GM18870 (cell line): ENCODE data around the gene TMEM271.
"Not testable (repeated sequence)": the region's sequence is repeated elsewhere in the genome, so short reads cannot be mapped to it uniquely, and the experiment has no call there.

Experiments
- ATAC-seq: cut with Tn5 transposase; IDR thresholded peaks from one replicate; pipeline ENCODE4 v1.9.1; 2021; ENCODE audit warnings: moderate library complexity; ENCODE audit not compliant: unreplicated experiment

The TMEM271 gene

DNA sequence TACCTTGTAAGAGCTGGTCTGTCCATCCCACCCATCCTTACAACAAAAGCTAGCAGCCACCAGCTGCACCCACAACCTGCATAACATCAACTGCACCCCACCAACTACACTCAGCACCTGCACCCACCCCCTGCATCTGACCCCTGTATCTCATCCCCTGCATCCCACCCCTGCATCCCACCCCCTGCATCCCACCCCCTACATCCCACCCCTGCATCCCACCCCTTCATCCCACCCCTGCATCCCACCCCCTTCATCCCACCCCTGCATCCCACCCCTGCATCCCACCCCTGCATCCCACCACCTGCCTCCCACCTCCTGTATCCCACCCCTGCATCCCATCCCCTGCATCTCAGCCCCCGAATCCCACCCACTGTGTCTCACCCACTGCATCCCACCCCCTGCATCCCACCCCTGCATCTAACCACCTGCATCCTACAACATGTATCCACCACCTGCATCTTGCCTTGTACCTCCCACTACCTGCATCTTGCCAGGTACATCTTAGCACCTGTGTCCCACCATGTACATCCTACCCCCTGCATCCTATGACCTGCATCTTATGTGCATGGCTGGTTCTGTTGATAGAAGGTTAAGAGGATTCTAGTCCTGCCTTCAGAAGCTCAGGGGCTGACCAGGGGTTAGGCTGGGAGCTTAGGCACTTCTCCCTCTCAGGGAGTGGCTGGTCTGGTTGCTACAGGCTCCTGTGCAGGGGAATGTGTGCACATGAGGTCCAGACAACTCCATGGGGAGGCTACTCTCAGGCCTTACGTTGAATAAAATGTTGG is 9.4 kb downstream of the TMEM271 start:
- ATAC-seq, result no peak

DNA sequence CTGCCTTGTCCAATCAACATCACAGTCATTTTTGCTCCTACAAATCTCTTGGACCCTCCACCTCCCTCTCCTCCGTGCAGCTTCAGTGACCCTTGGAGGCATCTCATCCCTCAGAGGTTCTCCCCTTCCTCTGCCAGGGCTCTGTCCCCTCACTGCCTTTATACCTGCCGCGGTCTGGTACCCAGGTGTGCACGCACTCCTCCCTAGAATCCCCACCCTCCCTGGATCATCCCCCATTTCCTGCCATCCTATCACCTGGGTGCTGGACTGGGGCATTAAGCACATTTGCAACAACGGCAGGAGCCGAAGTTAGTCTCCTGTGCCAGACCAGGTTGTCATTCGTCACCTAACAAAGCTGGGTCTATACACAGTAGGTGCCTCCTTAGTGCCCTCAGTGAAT is 10.1 kb downstream of the TMEM271 start:
- no peak for ATAC-seq

DNA sequence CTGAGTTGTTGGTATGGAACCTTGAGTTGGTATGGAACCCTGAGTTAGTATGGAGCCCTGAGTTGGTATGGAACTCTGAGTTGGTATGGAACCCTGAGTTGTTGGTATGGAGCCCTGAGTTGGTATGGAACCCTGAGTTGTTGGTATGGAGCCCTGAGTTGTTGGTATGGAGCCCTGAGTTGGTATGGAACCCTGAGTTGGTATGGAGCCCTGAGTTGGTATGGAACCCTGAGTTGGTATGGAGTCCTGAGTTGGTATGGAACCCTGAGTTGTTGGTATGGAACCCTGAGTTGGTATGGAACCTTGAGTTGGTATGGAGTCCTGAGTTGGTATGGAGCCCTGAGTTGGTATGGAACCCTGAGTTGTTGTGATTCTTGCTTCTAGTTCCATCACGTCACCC is 10.5 kb downstream of the TMEM271 start:
- ATAC-seq, result not testable (repeated sequence)

DNA sequence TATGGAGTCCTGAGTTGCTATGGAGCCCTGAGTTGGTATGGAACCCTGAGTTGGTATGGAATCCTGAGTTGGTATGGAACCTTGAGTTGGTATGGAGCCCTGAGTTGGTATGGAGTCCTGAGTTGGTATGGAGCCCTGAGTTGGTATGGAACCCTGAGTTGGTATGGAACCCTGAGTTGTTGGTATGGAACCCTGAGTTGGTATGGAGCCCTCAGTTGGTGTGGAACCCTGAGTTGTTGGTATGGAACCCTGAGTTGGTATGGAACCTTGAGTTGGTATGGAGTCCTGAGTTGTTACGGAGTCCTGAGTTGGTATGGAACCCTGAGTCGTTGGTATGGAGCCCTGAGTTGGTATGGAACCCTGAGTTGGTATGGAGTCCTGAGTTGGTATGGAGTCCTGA is 13.6 kb downstream of the TMEM271 start:
- not testable (repeated sequence) for ATAC-seq

DNA sequence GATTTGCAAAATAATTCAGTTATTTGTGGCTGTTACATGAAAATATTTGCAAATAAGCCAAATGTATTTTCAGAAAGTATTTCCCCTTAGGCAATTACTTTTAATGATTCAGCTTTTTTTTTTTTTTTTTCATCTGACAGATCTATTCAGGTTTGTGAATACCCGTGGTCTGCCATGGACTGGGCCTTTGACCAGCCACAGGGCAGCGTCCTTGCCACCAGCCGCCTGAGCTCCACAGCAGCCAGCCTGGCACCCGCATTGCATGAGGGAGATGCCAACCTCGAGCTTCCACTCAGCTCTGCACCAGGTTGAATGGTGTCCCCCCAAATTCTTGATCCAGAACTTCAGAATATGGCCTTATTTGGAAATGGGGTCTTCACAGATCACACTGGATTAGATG is 14.7 kb downstream of the TMEM271 start:
- ATAC-seq, result no peak

DNA sequence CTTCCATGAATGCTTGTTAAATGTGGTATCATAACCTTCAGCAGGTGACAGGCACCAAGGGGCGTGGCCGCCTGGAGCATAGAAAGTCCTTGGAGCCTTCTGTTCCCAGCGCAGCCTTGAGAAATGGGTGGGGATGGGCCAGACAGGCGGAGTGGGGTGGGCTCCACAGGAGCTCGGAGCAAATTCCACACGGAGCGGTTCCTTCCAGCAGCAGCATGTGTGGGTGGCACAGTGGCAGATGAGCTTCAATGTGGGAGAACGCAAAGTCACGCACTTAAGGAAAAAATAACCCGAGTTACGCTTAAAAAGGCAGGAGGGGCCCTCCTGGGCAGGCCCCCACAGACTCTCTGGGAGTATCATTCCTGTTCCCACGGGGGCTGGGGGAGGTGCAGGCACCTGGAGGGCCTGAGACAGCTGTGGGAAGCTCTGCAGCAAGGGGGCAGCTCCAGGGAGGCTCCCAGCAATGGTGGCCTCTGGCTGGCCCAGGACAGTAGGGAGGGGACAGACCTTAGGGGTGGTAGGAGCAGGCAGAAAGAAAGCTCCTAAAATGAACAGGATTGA is 15.3 kb downstream of the TMEM271 start:
- no peak for ATAC-seq

DNA sequence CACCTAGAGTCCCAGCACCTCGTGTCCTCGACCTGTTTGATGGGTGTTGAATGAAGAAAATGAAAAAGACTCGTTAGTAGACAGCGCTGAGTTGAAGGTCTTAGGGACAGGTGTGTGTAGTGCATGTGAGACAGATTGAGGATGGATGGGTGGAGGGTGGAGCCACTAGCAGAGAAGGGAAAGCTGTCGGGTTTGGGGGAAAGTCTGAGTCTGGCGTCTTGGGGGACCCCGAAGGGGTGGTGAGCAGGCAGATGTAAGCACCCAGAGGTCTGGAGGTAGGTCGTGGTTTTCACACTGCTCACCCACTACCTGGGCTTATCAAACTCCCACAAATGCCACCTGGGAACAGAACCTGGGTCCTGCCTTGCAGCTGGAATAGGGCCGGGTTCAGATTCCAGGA is 16.0 kb downstream of the TMEM271 start:
- no peak for ATAC-seq

DNA sequence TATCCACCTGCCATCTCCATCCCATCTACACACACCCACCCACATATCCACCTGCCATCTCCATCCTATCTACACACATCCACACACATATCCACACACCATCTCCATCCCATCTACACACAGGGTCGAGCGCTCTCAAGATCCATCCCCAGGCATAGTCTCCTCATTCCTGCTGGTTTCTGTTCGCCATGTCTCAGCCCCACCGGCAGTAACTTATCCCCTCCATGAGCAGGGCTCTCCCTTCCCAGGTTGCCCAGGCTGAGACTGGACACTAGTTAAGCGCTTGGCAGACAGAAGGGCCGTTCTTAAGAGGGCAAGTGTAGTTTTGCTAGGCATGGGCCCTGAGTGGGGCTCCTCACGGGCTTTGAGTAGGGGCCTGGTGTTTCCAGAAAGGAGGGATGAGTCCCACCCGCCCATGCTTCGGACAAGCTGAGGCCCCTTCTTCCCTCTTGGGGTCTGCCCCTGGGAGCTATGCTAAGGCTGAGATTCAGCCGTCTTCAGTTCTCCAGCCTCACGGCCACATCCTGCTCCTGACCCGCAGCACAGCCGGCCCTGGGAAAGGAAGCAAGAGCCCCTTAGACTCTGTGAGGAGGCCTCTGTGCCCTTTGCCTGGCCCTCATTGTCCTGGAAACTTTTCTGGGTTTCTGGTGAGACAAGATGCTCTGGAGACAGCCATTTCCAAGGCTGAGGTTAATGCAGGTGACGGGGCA is 20.4 kb downstream of the TMEM271 start:
- ATAC-seq, result no peak

DNA sequence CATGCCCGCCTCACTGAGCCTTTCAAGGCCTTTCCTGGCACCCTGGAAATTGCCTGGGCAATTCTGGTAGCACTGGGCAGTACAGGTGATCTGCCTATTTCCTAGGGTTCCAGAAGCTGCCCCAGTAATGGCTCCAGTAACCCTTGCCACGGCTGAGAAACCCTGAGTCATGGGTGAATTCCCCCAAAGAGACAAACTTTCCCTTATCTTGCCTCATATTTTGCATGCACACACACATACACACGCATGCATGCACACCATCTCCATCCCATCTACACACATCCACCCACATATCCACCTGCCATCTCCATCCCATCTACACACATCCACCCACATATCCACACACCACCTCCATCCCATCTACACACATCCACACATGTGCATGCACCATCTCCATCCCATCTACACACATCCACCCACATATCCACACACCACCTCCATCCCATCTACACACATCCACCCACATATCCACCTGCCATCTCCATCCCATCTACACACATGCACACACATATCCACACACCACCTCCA is 21.2 kb downstream of the TMEM271 start:
- ATAC-seq, result not testable (repeated sequence)

DNA sequence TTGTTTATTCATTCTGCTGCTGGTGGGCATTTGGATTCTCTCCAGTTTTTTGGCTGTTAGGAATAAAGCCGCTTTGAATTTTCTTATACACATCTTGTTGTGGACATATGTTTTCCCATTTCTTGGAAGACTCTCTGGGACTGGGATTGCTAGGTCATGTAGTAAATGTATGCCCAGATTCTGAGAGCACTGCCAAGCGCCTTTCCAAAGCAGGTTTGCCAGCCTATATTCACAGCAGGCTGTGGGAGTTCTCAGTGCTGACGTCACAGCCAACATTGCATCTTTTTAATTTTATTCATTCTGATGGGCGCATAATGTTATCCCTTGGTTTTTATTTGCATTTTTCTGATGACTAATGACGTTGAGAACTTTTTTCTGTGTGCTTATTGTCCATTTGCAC is 24.1 kb downstream of the TMEM271 start:
- no peak for ATAC-seq

DNA sequence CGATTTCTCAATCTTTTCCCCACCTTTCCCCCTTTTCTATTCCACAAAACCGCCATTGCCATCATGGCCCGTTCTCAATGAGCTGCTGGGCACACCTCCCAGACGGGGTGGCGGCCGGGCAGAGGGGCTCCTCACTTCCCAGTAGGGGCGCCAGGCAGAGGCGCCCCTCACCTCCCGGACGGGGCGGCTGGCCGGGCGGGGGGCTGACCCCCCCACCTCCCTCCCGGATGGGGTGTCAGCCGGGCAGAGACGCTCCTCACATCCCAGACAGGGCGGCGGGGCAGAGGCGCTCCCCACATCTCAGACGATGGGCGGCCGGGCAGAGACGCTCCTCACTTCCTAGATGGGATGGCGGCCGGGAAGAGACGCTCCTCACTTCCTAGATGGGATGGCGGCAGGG is 25.8 kb downstream of the TMEM271 start:
- ATAC-seq, result not testable (repeated sequence)

DNA sequence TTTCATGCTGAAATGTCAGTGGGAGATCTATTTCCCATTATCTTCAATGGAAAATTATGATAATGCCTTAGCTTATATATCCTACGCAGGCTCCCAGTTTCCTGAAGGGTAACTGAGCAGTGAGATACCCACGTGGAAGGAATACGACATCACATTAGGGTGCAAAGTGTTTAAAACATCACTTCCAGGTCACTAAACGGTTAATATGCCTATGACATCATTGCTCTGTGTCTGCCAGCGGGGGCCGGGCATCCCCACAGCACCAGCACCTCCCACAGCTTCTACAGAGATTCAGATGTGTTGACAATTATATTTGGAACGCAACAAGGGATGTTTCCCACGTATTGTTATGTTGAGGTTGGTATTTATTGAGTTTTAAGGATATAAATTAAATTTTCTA is 27.1 kb downstream of the TMEM271 start:
- ATAC-seq, result no peak

DNA sequence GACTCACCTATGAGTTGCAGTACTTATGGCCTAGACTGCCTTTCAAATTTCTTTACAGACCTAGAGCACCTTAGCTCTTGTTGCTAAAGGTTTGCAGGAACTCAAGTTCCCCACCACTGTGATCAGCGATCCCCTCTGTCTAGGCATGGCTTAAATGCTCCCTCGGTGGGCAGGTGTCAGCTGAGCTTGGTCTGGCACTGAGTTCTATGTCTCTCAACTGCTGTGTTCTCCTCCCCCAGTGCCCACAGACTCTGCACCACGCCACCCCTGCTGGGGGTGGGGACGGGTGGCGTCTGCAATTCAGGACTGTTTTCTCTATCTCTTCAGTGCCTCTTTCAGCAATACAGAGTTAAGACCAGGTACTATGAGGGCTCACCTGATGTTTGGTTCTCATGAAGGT is 30.5 kb downstream of the TMEM271 start:
- ATAC-seq, result no peak

DNA sequence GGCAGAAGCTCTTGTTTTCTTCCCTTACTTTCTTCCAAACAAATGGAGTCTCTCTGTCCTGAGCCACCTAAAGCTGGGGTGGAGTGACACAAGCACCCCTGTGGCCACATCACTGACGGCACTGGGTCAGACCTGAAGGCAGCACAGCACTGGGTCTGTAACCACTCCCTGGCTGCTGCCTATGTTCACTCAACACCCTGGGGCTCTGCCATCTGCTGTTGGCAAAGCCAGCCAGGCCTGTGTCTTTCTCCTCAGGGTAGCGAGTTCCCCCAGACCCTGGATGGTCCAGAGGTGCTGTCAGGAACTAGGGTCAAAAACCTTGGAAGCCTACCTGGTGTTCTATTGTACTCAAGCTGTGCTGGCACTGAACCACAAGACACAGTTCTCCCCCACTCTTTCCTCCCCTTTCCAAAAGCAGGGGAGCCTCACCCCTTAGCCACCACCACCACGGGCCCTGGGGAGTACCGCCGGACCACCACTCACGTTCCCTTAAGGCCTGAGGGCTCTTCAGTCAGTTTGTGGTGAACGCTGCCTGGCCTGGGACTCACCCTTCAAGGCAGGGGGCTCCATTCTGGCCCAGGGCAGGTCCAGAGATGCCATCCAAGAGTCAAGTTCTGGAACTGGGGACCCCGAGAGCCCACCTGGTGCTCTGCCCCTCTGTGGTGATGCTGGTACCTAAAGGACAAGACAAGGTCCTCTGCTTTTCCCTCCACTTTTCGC is 31.5 kb downstream of the TMEM271 start:
- no peak for ATAC-seq

DNA sequence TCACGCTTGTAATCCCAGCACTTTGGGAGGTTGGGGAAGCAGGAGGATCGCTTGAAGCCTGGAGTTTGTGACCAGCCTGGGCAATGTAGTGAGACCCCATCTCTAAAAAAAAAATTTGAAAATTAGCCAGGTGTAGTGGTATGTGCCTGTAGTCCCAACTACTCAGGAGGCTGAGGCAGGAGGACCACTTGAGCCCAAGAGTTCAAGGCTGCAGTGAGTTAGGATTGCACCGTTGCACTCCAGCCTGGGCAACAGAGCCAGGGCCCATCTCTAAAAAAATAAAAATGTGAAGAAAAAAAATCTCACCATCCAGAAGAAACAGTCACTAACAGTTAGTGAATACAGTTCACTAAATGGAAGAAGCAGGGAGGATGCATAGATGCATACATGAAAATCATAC is 34.8 kb downstream of the TMEM271 start:
- no peak for ATAC-seq

DNA sequence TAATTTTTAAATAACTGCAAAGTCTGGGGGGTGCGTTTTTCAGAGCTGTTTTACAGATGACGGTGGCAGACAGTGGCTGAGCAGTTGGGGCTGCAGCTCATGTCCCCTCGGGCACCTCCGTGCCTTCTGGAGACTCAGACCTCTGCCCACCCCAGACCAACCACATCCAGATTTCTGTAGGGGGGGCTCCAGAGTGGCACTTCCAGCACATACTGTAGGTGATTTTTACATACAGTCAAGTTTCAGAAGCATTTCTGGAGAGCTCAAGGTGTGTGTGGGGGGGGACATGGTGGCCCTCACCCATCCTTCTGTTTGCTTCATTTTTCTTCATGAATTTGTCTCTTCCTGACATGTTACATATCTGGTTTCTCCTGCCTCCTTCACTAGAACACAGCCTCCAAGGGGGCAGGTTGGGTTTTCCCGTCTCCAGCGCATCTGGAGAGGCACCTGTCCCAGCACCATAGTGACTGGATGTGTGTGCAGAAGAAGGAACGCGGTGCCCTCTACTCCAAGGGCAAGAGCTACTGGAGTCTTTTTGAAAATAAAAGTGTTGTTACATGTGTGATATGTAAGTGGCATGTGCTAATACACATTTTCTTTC is 37.5 kb downstream of the TMEM271 start:
- no peak for ATAC-seq

DNA sequence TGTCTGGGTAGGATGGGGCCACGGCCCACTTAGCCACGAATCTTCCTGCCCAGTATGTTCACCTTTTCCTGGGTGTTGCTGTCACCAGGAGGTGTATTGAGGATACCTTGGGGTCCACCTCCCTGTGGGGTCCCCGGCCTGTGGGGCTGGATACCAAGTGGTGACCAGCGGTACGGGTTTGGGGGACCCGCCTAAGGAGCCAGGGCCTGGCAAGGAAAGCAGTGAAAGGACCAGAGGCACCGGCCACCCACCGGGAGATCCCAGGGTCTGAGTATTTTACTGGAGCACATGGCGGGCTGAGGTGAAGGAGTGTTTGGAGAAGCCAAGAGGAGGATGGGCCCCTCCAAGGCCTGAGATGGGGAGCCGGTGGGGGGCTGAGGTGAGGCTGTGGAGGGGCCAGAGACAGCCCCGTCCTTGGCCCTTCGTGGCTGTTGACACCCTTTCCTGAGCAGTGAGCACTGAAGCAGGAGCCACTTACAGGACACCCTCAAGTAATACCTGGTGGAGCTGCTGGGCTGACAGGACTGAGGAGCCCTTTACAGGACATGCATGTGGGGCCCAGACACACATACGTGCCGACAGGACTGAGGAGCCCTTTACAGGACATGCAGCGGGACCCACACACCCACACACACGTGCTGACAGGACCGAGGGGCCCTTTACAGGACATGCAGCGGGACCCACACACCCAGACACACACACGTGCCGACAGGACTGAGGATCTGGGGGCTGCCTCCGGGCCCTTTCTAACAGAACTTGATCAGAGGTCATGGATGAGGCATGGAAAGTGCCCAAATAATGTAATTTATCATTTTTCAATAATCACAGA is 38.4 kb downstream of the TMEM271 start:
- ATAC-seq, result no peak

DNA sequence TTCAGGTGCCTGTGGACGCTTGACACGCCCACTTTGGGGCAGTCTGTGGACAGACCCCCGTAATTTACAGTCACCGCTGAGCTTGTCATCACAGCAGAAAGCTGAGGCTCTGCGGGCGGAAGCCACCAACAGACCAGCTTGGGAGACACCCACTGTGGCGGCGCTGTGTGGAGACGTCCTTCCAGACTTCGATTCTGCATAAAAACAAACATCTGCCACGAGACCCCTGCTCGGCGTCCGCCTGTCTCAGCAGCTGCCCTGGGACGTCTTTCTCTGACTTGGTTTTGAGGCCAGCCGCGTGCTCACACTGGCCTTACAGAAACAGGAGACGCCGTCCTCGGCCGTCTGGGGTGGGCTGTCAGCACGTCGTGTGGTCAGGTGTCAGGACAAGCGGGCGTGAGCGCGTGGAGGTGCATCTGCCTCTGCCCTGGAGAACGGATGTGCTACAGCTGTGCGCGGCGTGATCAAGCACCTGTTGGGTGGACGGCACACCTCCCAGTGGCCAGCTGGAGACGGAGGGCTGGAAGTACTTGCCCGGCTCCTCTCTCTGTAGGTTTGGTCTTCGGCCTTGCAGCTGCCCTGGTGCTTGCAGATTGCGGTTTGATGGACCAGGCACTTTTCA is 39.6 kb downstream of the TMEM271 start:
- ATAC-seq, result no peak

DNA sequence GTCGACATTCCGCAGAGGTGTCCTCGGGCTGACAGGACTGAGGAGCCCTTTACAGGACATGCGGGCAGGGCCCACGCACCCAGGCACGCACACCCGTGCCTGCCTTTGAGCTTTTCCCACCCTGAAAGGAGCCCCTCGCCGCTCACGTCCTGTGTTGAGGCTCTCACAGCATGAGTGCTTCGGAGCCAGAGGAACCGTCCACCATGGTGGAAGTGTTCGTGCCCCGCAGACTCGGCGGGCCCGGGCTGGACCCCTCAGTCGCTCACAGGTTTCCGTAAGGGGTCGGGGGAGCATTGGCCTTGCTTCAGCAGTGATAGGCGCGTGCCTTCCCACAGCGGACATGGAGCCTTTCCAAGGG is 40.2 kb downstream of the TMEM271 start:
- no peak for ATAC-seq
